ENCODE measurements around the gene ARSD.

DNA sequence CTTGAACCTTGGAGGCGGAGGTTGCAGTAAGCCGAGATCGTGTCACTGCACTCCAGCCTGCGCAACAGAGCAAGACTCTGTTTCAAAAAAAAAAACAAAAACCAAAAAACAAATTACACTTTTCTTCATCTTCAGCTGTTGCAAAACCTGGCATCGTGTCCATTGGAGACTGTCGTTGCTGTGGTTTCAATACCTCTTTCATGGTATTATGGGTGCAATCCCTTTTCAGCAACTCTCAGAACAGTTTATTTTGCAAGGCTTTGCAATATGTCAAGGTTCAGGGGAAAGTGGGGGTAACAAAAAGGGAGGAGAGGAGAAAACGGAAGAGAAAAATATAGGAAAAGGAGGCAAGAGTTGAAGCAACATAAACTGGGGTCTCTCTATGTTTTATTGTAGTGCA lies 40.8 kb downstream of the ARSD start:
- no peak for TF ChIP-seq TCF12 (IDR thresholded peaks at IDR 0.05; ENCODE audit: low read depth, low read length)
- no peak for TF ChIP-seq CTCF (IDR thresholded peaks at IDR 0.05; ENCODE audit: control extremely low read depth in 1 of 3, insufficient read depth in 1 of 3, low read depth in 1 of 3, low read length in 3 of 3)
- TF ChIP-seq EGR1 (IDR thresholded peaks at IDR 0.05; ENCODE audit: borderline replicate concordance, low read depth, low read length), result no peak
- no peak for TF ChIP-seq POLR2A (IDR thresholded peaks at IDR 0.05; ENCODE audit: control extremely low read depth in 1 of 2, low read depth in 2 of 2, low read length in 2 of 2)
- TF ChIP-seq SRF (IDR thresholded peaks at IDR 0.05; ENCODE audit: low read depth, low read length), result no peak
